ENCODE results near the gene RNU5D-1. TPM values are rescaled to one million over a fixed set of nuclear protein-coding genes. Genes with fewer than 3 reads are reported as not detected.

Gene RNU5D-1
- total RNA-seq, 1 donor = not detected

- no peak for TF ChIP-seq CTCF (IDR thresholded peaks at IDR 0.05; ENCODE audit: insufficient read depth, low read depth, low read length)
- no peak overlapping the region for H3K4me3 ChIP-seq (ENCODE audit: low read depth, low read length)
- no peak for DNase-seq (ENCODE audit: low read depth)
Observed at GRCh38 chr1:44698138-44698537, 32.8 kb downstream of the RNU5D-1 start.

- H3K4me3 ChIP-seq (ENCODE audit: low read depth, low read length) = no peak overlapping the region
- TF ChIP-seq CTCF (IDR thresholded peaks at IDR 0.05; ENCODE audit: insufficient read depth, low read depth, low read length) = no peak
- DNase-seq (ENCODE audit: low read depth) = no peak
Observed at GRCh38 chr1:44696789-44697345, 34.1 kb downstream of the RNU5D-1 start.

- TF ChIP-seq CTCF (IDR thresholded peaks at IDR 0.05; ENCODE audit: insufficient read depth, low read depth, low read length) = no peak
- no peak for DNase-seq (ENCODE audit: low read depth)
- no peak overlapping the region for H3K4me3 ChIP-seq (ENCODE audit: low read depth, low read length)
Observed at GRCh38 chr1:44696101-44696500, 34.9 kb downstream of the RNU5D-1 start.

GRCh38 chr1:44695671-44696070 is 35.3 kb downstream of the RNU5D-1 start:
- H3K4me3 ChIP-seq (ENCODE audit: low read depth, low read length) = no peak overlapping the region
- TF ChIP-seq CTCF (IDR thresholded peaks at IDR 0.05; ENCODE audit: insufficient read depth, low read depth, low read length) = no peak
- no peak for DNase-seq (ENCODE audit: low read depth)

- no peak for TF ChIP-seq CTCF (IDR thresholded peaks at IDR 0.05; ENCODE audit: insufficient read depth, low read depth, low read length)
- DNase-seq (ENCODE audit: low read depth) = no peak
- no peak overlapping the region for H3K4me3 ChIP-seq (ENCODE audit: low read depth, low read length)
Observed at GRCh38 chr1:44694863-44695478, 36.0 kb downstream of the RNU5D-1 start.

DNA sequence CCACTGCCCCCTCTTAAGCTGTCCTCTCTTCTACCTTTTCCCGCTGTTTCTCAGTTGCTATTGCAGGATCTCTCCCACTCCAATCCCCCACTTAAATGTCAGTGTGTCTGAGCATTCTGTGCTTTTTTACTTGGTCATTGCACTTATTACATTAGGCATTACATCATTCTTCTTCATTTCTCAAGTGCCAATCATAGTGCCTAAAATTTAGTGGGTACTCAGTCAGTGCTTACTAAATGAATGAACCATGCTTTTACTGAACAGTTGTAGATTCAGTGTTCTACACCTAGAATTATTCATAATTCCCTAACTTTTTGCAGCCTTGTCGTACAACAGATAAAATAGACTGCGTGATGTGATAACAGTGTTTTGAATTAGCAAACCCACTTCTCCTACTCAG is 37.1 kb downstream of the RNU5D-1 start:
- no peak for DNase-seq (ENCODE audit: low read depth)
- no peak for TF ChIP-seq CTCF (IDR thresholded peaks at IDR 0.05; ENCODE audit: insufficient read depth, low read depth, low read length)
- H3K4me3 ChIP-seq (ENCODE audit: low read depth, low read length) = no peak overlapping the region

GRCh38 chr1:44693159-44693558 is 37.8 kb downstream of the RNU5D-1 start:
- H3K4me3 ChIP-seq (ENCODE audit: low read depth, low read length) = no peak overlapping the region
- DNase-seq (ENCODE audit: low read depth) = no peak
- TF ChIP-seq CTCF (IDR thresholded peaks at IDR 0.05; ENCODE audit: insufficient read depth, low read depth, low read length) = no peak
